Spleen (tissue), 7 donors: ENCODE data around the gene C15orf39.

Experiments
- POLR2A ChIP-seq, 3 donors: fragments of 450-650 bp; IDR thresholded peaks; one replicate each; pipeline ENCODE4 v1.5.1; 2017; ENCODE audit warnings: antibody characterized with exemption in 3 of 3, mild to moderate bottlenecking in 1 of 3
- TF ChIP-seq, protein P1 (sequence below), 11 experiments: fragments of 200-600 bp in 7 of 11; fragments of 450-650 bp in 4 of 11; sonication (generic) in 4 of 11; IDR thresholded peaks in 8 of 11; conservative IDR thresholded peaks in 3 of 11; 1 replicate in 7 of 11; 2 replicates in 4 of 11; pipeline versions ENCODE4 v1.4.0 to v1.8.0; 2016 to 2021; ENCODE audit warnings: antibody characterized with exemption in 11 of 11, inconsistent platforms in 4 of 11, mild to moderate bottlenecking in 1 of 11
- donor health status: DM: no; HTN: no; CAD: no; lungs with moderate emphysema.
- donor health status: DM: no; HTN: no; CAD: no.
- donor health status: DM: no; HTN: no; CAD: no.

- TF ChIP-seq, protein P1, sequence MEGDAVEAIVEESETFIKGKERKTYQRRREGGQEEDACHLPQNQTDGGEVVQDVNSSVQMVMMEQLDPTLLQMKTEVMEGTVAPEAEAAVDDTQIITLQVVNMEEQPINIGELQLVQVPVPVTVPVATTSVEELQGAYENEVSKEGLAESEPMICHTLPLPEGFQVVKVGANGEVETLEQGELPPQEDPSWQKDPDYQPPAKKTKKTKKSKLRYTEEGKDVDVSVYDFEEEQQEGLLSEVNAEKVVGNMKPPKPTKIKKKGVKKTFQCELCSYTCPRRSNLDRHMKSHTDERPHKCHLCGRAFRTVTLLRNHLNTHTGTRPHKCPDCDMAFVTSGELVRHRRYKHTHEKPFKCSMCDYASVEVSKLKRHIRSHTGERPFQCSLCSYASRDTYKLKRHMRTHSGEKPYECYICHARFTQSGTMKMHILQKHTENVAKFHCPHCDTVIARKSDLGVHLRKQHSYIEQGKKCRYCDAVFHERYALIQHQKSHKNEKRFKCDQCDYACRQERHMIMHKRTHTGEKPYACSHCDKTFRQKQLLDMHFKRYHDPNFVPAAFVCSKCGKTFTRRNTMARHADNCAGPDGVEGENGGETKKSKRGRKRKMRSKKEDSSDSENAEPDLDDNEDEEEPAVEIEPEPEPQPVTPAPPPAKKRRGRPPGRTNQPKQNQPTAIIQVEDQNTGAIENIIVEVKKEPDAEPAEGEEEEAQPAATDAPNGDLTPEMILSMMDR (IDR thresholded peaks at IDR 0.05 in 8 of 11, conservative IDR thresholded peaks at IDR 0.05 in 3 of 11): no peak
- TF ChIP-seq POLR2A (IDR thresholded peaks at IDR 0.05): no peak
Measured at GRCh38 chr15:75154461-75155062, 47.1 kb upstream of the C15orf39 start.
